T follicular helper cell (primary cell): ENCODE data around the gene SFMBT2.
"Not testable (repeated sequence)": the region's sequence is repeated elsewhere in the genome, so short reads cannot be mapped to it uniquely, and the experiment has no call there.

Source experiments
- DNase-seq: peaks from one replicate; pipeline ENCODE4 v3.0.0-alpha.2; 2020; ENCODE audit warnings: low read depth

Gene SFMBT2

DNA sequence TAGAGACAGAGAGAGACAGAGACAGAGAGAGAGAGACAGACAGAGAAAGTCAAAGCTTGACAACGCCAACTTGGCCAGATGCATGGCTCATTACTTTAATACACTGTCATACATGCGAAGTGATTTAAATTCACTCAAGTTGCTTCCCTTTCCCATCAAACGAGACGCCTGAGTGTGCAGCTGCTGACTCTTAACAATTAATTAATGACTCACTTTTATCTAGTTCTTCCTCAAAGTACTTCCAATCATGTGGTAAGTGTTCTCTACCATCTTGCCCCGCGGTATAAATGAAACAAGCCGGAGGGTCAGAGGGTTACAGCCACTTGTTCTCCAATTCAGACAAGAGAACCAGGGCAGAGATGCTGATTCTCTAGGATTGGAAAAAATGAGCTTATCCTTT lies 90.8 kb downstream of the SFMBT2 start:
- no peak for DNase-seq

GRCh38 chr10:7319632-7320031 lies 91.2 kb downstream of the SFMBT2 start:
- DNase-seq: no peak

DNA sequence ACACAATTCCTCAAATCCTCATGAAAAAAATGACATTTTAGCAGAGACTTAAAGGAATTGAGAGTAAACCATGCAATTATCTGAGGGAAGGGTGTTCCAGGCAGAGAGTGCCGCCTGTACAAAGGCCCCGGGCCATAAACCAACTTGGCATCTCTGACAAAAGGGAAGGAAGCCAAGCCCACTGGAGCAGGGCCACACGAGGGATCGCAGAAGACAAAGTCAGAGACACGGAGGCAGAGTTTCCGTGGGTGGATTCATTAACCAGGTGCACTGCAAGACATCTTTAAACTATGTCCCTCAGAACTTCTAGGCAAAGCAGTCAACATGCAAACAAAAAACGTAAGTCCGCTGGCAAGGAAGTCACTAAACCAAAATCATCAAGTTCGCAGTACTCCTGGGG lies 92.0 kb downstream of the SFMBT2 start:
- no peak for DNase-seq

DNA sequence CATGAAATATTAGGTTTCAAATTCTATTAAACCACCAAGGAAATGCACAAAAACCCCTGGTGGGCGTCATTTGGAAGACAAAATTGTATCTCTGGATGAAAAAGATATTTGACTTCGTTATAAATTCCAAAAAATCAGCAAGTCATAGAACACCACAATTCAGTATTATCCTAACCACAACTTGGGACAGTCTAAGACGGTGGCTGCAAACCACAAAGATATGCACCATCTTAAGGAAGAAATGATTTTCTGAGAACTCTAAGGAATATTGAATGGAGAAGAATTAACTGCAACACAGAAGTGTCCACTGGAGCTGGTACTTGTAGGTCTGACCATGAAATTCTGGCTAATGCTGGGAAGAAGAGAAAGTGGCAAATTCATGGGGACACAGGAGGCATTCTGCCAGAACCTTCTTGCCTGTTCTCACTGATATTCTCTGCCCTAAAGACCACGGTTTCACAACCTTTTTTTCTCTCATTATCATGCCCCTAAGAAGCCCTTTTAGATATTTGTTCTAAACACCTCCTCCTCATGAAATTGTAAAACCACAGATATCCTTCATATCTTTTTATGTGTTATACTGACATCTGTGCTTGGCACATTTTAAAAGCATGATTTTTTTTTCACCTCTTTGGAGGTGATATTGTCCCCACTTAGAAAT lies 92.9 kb downstream of the SFMBT2 start:
- DNase-seq: no peak

- DNase-seq: no peak
Observed at GRCh38 chr10:7316839-7317238, 94.0 kb downstream of the SFMBT2 start.

- DNase-seq: no peak
Observed at GRCh38 chr10:7315906-7316305, 94.9 kb downstream of the SFMBT2 start.

DNA sequence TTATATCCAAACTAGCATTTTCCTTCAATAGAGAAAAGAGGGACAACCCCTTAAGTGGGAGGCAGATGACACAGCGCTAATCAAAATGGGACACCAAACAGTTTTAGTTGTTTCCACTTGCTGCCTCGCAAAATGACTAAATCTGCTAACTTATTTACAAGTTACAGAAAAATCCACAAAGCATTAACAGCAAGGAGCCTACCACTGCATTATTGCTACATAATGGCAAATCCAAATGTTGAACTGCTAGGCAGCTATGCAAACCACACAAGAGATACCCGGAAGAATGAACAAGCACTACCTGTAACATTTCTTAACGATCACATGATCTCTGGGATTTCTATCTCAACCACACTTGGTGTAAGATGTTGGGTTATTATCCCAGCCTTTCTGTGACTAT lies 96.7 kb downstream of the SFMBT2 start:
- DNase-seq: no peak

DNA sequence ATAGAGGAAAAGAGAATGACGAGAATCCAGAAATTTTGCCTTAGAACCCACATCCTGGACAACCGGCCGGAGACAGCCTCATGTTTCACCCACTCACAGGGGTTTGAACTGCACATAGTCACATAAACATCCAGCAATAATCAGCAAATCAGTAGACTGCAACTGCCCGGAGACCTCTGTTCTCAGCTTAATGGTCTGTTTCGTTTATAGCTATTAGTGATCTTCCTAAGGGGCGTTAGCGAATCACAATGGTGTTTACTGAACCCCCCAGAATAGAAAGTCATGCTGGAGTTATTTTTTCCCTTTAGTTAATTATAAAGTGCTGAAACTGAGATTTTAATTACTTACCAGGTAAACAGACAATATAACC lies 98.4 kb downstream of the SFMBT2 start:
- DNase-seq: no peak

GRCh38 chr10:7311850-7312487 lies 98.9 kb downstream of the SFMBT2 start:
- not testable (repeated sequence) for DNase-seq

GRCh38 chr10:7311218-7311849 lies 99.5 kb downstream of the SFMBT2 start:
- no peak for DNase-seq

GRCh38 chr10:7310076-7310475 lies 100.8 kb downstream of the SFMBT2 start:
- no peak for DNase-seq

- DNase-seq: no peak
Observed at GRCh38 chr10:7308826-7309225, 102.0 kb downstream of the SFMBT2 start.

DNA sequence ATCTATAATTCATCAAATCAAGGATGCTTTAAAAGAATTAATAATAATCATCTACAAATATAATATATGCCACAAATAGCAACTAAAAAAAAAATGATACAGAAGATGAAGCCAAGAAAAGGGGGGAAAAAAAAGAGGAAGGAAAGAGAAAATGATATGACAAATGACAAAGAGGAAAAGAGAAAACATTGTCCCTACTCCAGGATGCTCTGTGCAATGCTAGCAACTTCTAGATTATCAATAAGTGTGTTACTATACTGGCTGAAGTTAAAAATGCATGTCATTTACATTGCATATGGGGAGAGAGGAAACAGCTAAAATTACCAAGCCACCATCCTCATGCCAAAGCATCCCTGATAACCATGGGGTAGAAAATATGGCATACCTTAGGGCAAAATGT lies 104.2 kb downstream of the SFMBT2 start:
- DNase-seq: no peak

GRCh38 chr10:7306147-7306546 lies 104.7 kb downstream of the SFMBT2 start:
- no peak for DNase-seq

- DNase-seq: no peak
Observed at GRCh38 chr10:7305053-7305452, 105.8 kb downstream of the SFMBT2 start.

DNA sequence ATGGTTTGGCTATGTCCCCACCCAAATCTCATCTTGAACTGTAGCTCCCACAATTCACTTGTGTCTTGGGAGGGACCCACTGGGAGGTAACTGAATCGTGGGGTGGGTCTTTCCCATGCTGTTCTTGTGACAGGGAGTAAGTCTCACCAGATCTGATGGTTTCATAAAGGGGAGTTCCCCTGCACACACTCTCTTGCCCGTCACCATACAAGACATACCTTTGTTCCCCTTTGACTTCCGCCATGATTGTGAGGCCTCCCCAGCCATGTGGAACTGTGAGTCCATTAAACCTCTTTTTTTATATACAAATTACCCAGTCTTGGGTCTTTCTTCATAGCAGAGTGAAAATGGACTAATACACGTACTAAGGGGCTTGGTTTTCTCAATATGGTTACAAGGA lies 106.7 kb downstream of the SFMBT2 start:
- DNase-seq: no peak

DNA sequence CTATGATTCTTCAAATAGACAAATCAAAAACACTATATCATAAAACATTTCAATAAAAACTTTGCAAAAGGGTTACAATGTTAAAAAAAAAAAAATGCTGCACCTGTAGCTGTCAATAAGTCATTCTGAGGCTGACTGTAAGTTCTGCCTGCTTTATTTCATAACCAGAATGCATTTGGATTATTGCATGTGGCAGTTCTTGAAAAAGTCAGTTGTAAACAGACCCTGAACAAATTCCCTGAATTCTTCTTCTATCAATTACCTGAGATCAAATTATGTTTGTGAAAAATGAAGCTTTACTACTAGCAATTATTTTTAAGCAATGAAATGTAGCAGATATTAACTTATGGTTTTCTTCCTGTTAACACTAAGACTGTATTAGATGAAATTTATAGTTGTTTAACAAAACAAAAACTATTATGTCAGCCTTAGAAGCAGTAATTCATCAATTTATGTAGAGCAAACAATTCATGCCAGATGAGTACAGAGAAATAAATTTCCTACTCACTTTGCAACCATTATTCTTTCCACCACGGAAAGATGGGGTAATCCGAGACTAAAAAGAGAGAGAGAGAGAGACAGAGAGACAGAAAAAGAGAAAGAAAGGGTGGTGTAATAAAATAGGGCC lies 107.8 kb downstream of the SFMBT2 start:
- no peak for DNase-seq

DNA sequence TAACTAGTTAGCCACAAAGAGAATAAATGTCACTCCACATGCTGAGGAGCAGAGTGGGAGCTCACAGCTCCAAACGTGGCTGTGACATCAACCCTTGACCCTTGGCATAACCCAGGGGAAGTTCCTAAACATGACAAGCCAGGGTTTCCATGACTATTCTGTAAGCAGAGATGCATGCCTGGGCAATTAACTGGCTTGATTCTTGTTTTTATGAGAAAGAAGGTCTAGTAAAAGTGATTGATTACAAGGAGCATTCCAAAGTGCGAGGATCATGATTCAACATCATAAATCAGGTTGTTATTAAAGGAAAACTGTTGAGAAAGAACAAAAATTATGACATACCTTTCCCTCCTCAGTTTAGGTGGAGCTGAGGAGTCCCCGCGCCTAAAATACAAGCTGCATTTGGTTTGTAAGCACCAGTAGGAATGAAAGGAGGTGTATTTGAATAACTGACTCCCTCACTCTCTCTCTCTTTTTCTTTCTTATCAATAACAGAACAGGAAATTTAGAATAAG lies 108.4 kb downstream of the SFMBT2 start:
- DNase-seq: no peak

- no peak for DNase-seq
Observed at GRCh38 chr10:7301006-7301778, 109.6 kb downstream of the SFMBT2 start.

- DNase-seq: no peak
Observed at GRCh38 chr10:7300384-7300971, 110.4 kb downstream of the SFMBT2 start.

DNA sequence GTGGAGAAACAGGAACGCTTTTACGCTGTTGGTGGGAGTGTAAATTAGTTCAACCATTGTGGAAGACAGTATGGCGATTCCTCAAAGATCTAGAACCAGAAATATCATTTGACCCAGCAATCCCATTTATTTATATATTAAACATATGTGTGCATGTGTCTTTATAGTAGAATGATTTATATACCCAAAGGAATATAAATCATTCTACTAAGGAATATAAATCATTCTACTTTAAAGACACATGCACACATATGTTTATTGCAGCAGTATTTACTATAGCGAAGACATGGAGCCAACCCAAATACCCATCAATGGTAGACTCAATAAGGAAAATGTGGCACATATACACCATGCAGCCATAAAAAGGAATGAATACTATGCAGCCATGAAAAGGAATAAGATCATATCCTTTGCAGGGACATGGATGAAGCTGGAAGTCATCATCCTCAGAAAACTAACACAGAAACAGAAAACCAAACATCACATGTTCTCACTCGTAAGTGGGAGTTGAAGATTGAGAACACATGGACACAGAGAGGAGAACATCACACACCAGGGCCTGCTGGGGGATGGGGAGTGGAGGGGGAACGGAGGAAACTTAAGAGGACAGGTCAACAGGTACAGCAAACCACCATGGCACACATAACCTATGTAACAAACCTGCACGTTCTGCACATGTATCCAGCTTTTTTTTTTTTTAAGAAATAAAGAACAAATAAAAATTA lies 111.1 kb downstream of the SFMBT2 start:
- DNase-seq: not testable (repeated sequence)
